ENCODE results near the gene TEX9.
"Not testable (repeated sequence)": the region's sequence is repeated elsewhere in the genome, so short reads cannot be mapped to it uniquely, and the experiment has no call there.

Gene TEX9

DNA sequence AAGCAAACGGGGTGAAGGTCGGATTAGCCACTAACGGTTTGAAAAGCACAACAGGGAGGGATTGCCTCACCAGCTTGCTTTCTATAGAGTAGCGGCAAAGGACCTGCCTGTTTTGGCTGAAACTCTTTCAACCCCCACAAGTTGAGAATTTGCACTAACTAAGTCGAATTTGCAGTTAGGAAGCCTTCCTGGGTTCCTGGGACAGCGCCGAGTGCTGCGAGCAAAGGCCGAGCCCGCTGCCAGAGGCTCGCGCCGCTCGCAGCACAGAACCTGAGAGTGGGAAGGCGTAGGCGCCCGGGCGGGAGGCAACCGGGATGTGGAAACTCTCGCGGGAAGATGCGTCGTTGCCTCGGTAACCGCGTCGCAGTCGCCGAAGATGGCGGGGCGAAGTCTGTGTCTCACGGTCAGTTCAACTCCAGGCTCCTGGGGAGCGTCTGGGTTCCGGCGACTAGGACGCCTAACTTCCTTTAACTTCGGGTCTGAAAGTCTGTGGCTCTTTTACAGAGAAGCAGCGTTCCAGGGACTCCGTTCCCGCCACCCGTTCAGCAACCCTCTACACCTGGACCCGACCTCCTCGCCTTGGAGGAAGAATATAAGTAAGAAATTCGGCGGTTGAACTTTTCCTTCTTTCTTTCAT is at the start of gene TEX9:
TSS of gene TEX9 (plus strand) at position 352 of the 637 bp plus-strand sequence. CDS start at position 377, 25 bp downstream.
- DNase-seq: peak; percentile 67

DNA sequence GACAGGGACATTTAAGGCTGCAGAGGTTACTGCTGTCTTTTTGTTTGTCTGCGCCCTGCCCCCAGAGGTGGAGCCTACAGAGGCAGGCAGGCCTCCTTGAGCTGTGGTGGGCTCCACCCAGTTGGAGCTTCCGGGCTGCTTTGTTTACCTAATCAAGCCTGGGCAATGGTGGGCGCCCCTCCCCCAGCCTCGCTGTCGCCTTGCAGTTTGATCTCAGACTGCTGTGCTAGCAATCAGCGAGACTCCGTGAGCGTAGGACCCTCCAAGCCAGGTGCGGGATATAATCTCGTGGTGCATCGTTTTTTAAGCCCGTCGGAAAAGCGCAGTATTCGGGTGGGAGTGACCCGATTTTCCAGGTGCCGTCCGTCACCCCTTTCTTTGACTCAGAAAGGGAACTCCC is 48.7 kb upstream of the TEX9 start:
- DNase-seq: not testable (repeated sequence)

DNA sequence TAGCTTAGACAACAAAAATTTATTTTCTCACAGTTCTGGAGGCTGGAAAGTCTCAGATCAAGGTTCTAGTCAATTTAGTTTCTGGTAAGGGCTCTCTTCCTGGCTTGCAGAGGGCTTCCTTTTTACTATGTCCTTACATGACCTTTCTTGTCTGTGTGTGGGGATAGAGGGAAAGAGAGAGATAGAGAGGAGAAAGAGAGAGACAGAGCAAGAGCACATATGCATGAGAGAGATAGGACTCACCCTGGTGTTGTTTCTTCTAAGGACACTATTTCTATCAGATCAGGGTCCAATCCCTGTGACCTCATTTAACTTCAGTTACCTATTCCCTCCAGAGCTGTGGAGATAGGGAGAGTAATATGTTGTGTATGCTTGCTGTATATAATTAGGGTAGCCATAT is 44.9 kb upstream of the TEX9 start:
- no peak for DNase-seq

DNA sequence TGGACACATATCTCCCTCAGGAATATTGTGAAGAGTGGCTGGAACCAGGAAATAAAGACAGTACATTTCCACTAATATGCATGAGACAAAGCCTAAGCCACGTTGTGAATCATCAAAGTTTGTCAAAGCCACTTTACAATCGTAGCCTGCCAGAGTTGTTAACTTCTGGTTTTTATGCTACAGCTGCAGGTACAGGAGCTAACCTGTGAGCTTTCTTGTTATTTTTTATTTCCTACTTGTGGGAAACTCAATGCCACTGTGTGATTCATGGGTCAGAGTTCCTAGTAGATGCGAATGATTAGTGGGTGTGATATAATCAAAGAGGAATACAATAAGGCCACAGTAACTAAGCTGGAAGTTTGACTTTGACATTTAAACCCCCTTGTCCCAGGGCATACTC is 44.4 kb upstream of the TEX9 start:
- no peak for DNase-seq

DNA sequence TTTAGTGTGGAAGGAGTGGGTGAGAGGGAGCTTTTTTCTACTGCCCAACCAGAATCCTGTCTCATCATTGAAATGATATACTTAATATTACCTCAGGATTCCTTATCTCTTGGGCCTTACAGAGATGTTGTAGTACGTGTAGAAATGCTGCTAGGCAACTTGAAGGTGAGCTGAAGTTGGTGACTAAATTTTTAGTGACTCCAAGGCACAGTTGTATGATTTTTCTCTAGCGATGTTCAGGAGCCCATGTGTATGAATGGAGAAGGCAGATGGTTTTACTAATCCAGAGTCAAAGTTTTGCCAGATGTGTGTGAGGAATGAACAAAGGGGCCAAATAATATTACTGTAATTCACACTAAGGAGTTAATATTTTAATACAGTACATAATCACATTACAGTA is 42.8 kb upstream of the TEX9 start:
- DNase-seq: no peak

DNA sequence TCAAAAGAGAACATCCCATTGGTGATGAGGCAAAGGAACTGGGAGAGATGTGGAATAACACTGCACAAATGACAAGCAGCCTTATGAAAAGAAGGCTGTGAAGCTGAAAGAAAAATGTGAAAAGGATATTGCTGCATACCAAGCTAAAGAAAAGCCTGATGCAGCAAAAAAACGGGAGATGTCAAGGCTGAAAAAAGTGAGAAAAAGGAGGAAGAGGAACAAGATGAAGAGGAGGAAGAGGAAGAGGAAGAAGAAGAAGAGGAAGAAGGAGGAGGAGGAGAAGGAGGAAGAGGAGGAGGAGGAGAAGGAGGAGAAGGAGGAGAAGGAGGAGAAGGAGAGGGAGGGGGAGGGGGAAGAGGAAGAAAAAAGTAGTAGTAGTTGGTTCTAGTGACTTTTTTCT is 41.8 kb upstream of the TEX9 start:
- no peak for DNase-seq

DNA sequence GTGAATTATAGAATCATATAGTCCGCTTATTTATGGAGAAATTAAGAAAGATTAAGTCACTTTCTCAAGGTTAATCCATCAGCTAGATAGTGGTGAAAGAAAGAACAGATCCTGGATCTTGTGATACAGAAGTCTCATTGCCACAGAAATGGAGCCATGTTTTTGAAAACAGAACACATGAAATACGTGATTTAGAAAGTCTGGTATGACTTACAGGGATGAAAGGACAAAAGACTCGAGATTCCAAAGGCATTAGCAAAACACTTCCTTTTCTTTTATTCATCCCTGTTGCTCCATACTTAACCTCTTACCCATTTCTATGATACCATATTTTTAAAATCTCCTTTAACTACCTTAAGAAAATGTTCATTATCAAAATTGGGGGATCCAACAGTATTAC is 40.0 kb upstream of the TEX9 start:
- DNase-seq: no peak

DNA sequence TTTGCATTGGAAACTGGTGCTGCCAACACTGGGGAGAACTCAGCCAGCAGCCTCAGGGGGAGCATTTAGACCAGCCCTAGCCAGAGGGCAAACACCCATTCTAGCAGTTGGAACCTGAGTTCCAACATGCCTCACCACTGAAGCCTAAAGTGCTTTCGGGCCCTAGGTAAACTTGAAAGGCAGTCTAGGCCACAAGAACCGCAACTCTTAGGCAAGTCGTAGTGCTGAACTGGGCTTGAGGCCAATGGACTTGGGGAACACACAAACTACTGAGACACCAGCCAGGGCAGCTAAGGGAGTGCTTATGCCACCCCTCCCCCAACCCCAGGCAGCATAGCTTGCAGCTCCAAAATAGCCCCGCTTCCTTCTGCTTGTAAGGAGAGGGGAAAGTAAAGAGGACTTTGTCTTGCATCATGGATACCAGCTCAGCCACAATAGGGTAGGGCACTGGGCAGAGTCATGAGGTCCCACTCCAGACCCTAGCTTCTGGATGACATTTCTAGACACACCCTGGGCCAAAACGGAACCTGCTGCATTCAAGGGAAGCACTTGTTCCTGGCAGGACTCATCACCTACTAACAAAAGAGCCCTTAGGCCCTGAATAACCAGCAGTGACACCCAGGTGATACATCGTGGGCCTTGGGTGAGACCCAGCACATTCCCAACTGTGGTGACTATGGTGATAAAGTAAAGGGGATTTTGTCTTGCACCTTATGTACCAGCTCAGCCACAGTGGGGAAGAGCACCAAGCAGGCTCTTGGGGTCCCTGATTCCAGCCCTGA is 37.3 kb upstream of the TEX9 start:
- DNase-seq: no peak

DNA sequence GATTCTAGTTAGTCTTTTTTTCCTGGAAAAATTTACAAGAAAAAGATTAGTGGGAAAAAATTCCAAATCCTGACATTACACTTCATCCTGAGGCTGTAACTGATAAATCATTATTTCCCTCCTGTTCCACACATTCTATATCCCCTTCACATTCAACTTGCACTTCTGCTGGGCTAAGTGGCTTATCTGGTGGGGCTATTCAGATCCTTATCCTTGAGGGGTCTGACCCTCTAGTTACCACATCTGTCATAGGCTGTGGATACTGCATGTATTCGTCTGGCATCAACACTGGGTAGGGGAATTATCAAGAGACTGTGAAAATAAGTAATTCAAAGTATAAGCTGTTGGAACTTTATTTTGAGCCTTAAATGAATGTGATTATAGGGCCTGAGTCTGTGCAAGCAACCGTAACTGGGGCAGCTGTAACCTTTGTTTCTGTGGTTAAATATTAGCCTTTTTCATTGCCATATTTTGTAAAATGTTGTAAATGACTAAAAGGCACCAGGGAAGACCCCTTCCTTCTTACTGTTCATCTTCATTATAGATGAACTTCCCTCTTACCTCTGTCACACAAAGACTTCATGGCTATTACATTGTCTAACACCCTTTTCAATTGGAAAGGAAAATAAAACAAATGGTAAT is 28.0 kb upstream of the TEX9 start:
- DNase-seq: no peak

DNA sequence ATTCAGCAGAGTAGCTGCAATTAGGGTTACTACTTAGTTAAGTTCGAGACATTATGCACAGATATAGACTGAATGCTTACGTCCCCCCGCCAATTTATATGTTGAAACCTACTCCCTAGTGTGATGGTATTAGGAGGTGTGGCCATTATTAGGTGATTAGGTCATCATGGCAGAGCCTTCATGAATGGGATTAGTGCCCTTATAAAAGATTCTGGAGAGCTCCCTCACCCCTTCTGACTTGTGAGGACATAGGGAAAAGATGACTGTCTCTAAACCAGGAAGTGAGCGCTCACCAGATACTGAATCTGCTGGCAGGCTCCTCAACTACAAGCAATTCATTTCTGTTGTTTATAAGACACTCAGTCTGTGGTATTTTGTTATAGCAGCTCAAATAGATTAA is 25.6 kb upstream of the TEX9 start:
- DNase-seq: no peak

DNA sequence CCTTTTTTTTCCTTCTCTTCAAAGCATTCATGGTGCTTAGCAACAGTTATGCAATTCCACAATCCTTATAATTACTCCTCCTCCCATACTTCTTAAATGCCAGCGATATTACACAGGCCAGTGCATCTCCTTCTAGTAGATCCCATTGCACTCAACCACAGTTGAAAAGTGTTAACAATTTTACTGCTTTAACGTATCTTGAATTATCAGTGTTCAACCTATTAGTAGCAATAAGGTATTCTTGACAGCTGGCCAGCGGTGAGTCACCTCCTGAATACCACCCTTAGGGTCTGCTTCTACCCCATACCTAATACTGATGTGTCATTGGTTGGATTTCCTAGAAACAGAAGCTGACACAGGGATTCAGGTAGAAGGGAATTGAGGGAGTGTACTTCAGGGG is 24.0 kb upstream of the TEX9 start:
- DNase-seq: no peak

DNA sequence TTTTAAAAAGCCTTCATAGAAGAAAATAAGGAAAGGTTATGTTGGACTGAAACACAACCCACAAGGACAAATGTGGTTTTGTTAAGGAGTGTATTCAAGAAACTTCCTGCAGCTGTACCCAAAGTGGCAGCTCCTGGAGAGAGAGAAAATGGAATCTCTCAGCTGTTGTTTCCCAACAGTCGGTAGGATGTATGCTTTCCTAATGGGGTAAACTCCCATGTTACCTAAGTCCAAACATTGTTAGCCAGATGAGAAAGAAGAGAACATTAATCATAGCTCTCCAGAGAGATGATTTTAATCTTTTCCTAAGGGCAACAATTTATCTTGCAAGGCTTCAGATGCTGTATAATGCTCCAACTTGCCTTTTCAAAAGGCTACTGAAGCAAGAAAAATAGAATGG is 22.6 kb upstream of the TEX9 start:
- DNase-seq: no peak

DNA sequence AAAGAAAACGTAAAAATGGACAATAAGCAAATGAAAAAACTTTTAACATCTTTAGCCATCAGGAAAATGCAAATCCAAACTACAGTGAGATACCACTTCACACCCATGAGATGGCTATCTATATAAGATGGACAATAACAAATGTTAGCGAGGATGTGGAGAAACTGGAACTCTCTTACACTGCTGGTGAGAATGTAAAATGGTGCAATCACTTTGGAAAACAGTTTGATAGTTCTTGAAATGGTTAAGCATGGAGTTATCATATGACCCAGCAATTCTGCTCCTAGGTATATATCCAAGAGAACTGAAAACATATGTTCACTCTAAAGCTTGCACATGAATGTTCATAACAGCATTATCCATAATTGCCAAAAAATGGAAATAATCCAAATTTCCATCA is 21.3 kb upstream of the TEX9 start:
- no peak for DNase-seq

DNA sequence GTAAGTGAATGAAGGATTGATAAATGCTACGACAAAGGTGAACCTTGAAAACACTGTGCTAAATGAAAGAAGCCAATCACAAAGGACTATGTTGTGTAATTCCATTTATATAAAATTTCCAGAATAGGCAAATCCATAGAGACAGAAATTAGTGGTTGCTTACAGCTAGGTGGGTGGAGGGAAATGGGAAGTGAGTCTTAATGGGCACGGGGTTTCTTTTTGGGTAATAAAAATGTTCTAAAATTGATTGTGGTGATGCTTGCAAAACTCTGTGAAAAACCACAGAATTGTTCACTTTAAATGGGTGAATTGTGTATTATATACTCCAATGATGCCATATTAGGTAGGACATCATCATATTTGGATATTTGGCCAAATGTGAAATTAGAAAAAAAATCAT is 20.9 kb upstream of the TEX9 start:
- no peak for DNase-seq

DNA sequence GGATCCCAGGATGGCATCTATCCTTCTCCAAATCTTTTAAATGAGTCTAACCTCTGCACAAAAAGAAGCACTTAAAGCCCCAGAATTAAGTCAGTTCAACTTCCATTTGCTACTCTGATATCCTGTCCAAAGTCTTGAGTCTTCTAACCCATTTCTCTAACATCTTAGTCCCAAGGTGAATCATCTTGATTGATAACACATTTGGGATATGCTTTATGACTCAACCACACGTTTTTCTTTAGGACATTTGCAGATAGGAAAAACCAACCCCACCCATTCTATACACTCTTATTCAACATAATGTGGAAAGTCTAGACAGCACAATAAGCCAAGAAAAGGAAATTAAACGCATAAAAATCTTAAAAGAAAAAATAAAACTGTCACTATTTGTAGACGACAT is 18.8 kb upstream of the TEX9 start:
- no peak for DNase-seq

DNA sequence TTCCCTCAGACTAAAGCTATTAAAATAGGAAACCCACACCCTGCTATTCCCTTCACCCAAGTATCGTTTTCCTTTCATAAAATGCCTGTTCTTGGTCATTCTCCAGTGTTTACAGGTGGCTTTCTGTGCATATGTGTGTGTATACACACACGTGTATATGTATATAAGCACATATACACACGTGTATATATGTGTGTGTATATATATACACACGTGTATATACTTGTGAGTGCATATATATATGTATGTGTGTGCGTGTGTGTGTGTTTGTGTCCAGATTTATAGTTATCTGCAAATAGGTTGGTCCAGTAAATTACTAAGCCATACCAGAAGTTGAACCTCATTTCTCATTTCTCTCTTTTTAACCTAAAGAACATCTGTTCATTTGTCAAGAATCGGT is 15.7 kb upstream of the TEX9 start:
- DNase-seq: no peak

DNA sequence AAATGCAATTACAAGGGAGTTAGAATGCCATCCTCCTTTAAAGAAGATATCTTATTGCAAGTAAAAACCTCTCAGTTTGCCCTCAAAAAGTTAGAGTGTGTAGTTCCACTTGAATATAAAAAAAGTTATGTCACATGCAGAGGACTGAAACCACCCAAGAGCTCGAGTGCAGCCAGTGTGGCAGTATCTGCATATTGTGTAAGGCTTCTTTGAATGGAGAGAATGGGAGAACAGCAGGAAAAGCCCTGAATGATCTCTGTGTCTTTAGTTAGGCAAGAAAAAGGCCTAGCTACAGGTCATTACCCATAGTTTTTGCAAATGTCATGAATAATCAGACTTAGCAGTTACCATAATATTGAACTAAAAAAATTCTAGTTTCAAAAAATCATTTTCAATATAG is 13.9 kb upstream of the TEX9 start:
- no peak for DNase-seq

DNA sequence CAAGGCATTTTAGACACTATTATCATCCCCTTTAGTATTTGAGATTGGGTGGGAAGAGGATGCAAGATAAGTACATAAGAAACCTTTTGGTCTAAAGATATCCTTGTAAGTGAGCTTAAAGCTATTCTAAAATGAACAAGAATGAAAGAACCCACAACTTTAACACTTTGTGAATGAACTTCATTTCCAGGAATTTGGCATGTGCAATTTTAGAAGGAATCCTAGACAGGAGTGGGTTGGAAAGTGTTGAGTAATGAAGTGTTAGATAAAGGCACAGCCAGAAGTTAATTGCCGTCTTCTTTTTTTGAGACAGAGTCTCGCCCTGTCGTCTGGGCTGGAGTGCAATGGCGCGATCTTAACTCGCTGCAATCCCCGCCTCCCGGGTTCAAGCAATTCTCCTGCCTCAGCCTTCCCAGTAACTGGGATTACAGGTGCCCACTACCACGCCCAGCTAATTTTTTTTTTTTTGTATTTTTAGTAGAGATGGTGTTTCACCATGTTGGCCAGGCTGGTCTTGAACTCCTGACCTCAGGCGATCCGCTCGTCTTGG is 13.2 kb upstream of the TEX9 start:
- no peak for DNase-seq

DNA sequence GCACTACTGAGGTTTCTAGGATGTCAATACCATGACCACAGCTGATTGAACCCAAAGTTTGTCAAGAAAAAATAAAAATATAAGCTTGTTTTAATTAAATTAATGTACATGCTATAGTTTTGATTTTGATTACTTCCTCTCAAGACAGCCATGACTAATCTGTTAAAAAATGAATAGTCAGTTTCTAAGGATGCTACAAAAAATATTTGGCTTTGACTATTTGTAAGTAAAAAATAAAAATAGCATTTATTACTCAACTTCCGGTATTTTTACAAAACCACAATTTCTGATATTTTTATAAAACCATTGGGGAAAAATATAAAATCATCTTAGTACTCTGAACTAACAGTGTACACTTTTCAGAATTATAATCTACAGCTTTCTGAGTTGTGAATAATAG is 12.1 kb upstream of the TEX9 start:
- DNase-seq: no peak

DNA sequence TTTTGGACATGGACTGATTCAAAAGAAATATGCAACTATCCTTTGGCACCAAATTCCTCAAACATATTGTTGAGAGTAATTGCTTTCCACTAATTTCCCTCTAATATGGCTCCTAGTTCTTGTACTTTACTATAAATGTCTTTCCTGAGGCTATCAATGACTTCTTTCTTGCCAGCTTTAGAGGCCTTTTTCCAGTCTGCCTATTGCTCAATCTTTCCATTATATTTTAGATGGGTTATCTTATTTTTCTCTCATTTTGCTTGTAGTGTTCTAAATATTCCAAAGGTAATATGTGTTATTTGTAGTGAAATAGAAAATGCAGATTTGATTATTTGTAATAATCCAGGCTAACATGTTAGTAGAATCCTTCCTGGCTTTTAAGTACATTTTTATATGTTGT is 11.5 kb upstream of the TEX9 start:
- no peak for DNase-seq

DNA sequence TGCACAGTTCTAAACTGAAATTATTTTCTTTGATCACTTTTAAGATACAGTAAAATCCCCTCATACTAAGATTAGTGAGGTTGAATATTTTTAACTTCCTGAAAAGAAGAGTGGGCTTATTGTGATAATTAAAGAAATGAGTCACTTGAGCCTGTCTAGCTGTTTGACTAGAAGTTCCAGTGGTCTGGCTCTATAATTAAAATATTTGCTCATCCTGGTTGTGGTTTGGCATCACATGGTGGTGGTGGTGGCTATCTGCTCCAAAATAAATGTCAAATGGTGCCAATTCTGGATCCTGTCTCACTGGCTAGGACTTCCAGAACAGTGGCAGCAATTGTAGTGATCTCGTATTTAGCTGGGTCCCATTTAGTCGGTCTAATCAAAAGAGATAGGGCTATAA is 8.6 kb upstream of the TEX9 start:
- DNase-seq: no peak

DNA sequence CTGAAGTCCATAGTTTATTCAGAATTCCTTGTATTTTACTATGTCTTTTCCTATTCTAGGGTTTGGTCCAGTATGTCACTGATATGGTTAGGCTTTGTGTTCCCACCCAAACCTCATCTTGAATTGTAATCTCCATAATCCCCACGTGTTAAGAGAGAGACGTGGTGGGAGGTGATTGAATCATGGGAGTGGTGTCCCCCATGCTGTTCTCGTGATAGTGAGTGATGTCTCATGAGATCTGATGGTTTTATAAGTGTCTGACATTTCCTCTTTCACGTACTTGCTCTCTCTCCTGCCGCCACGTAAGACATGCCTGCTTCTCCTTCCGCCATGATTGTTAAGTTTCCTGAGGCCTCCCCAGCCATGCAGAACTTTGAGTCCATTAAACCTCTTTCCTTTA is 6.6 kb upstream of the TEX9 start:
- DNase-seq: no peak

DNA sequence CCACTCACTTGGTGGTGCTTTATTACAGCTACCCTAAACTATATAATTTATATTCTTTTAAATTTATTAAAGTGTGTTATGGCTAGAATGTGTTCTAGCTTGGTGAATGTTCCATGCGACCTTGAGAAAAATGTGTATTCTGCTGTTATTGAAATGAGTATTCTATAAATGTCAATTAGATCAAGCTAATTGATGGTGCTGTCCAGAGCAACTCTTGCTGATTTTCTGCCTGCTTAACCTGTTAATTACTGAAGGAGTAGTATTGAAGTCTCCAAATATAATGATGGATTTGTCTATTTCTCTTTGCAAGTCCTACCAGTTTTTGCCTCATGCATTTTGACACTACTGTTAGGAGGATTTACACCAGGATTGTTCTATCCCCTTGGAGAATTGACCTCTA is 3.2 kb upstream of the TEX9 start:
- no peak for DNase-seq

DNA sequence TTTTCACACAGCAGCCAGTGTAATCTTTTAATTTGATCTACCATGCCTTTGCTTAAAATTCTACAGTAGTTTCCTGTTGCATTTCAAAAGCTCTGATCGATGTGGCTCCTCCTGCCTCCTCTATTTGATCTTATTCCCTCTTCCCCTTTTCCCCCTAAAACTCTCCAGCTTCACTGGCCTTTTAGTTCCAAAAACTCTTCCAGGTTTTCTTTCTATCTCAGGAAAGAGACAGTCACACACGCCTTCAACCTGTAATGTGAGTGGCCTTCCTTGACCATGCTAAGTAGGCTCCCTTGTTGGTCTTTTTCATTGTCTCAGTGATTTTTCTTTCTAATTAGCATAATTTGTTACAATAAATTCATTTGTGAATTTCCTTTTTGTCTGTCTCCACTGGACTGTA is 985 bp downstream of the TEX9 start:
- no peak for DNase-seq

Data from activated naive CD4-positive, alpha-beta T cell treated with anti-CD3 and anti-CD28 coated beads, Interleukin-2, amount 50 U/mL, for 16 hours (primary cell).